ENCODE measurements around the gene SARS2. TPM values are rescaled to one million over a fixed set of nuclear protein-coding genes. Genes with fewer than 3 reads are reported as not detected.

Gene SARS2
- total RNA-seq, 4 donors from 2014 or later = 12.7 to 21.6 (median 15.8) TPM

GRCh38 chr19:38928391-38929001, 2.1 kb downstream of the SARS2 start:
- Histone ChIP-seq H3K36me3 (peaks cover 0 to 54% (median 0%) of the 10 kb centered on the region in 3 donors), H3K27ac (no peak overlapping the region), H3K9me3 (no peaks in the 10 kb centered on the region), H3K4me1 (peaks cover 0 to 29% (median 14%) of the 10 kb centered on the region in 4 donors), H3K4me3 (no peak overlapping the region), H3K27me3 (no peaks in the 10 kb centered on the region)
- no peak for TF ChIP-seq POLR2A (IDR thresholded peaks at IDR 0.05)
- no peak for TF ChIP-seq EP300 (IDR thresholded peaks at IDR 0.05)
- TF ChIP-seq CTCF (IDR thresholded peaks at IDR 0.05) = no peak
- DNase-seq (ENCODE audit: low spot score in 2 of 2) = no peak
- 84 to 85% methylated on average over 4 of the region's 4 CpGs for WGBS, 2 donors

GRCh38 chr19:38924388-38924787, 6.2 kb downstream of the SARS2 start:
- Histone ChIP-seq H3K27ac (no peak overlapping the region), H3K4me1 (peaks cover 0 to 2% (median under 1%) of the 10 kb centered on the region in 4 donors), H3K9me3 (no peaks in the 10 kb centered on the region), H3K27me3 (no peaks in the 10 kb centered on the region), H3K36me3 (peaks cover 0 to 58% (median 0%) of the 10 kb centered on the region in 3 donors), H3K4me3 (no peak overlapping the region)
- WGBS, 2 donors = 97% methylated on average over 7 of the region's 7 CpGs
- no peak for DNase-seq (ENCODE audit: low spot score in 2 of 2)
- TF ChIP-seq EP300 (IDR thresholded peaks at IDR 0.05) (no peak), CTCF (IDR thresholded peaks at IDR 0.05) (no peak), POLR2A (IDR thresholded peaks at IDR 0.05) (no peak)

GRCh38 chr19:38922482-38922881, 8.1 kb downstream of the SARS2 start:
- TF ChIP-seq CTCF (IDR thresholded peaks at IDR 0.05) (no peak), EP300 (IDR thresholded peaks at IDR 0.05) (no peak), POLR2A (IDR thresholded peaks at IDR 0.05) (no peak)
- no peaks in the 10 kb centered on the region for H3K27me3 ChIP-seq
- H3K27ac ChIP-seq = no peak overlapping the region
- no peak overlapping the region for H3K4me3 ChIP-seq
- no peak for DNase-seq (ENCODE audit: low spot score in 2 of 2)
- no peaks in the 10 kb centered on the region for H3K9me3 ChIP-seq
- 89 to 92% methylated on average over 5 of the region's 5 CpGs for WGBS, 2 donors
- no peaks in the 10 kb centered on the region for H3K4me1 ChIP-seq
- H3K36me3 ChIP-seq = peaks cover 0 to 50% (median 0%) of the 10 kb centered on the region in 3 donors

GRCh38 chr19:38921420-38922274, 8.9 kb downstream of the SARS2 start:
- H3K4me3 ChIP-seq = no peak overlapping the region
- no peaks in the 10 kb centered on the region for H3K9me3 ChIP-seq
- H3K4me1 ChIP-seq = no peaks in the 10 kb centered on the region
- 86 to 91% methylated on average over 15 to 19 of the region's 20 CpGs for WGBS, 2 donors
- H3K27me3 ChIP-seq = no peaks in the 10 kb centered on the region
- no peak overlapping the region for H3K27ac ChIP-seq
- peaks cover 0 to 50% (median 0%) of the 10 kb centered on the region in 3 donors for H3K36me3 ChIP-seq
- DNase-seq (ENCODE audit: low spot score in 2 of 2) = no peak
- TF ChIP-seq EP300 (IDR thresholded peaks at IDR 0.05) (no peak), POLR2A (IDR thresholded peaks at IDR 0.05) (no peak), CTCF (IDR thresholded peaks at IDR 0.05) (no peak)

Data from tibial nerve (tissue), 4 donors.